ENCODE data around the gene CD68.

The CD68 gene

DNA sequence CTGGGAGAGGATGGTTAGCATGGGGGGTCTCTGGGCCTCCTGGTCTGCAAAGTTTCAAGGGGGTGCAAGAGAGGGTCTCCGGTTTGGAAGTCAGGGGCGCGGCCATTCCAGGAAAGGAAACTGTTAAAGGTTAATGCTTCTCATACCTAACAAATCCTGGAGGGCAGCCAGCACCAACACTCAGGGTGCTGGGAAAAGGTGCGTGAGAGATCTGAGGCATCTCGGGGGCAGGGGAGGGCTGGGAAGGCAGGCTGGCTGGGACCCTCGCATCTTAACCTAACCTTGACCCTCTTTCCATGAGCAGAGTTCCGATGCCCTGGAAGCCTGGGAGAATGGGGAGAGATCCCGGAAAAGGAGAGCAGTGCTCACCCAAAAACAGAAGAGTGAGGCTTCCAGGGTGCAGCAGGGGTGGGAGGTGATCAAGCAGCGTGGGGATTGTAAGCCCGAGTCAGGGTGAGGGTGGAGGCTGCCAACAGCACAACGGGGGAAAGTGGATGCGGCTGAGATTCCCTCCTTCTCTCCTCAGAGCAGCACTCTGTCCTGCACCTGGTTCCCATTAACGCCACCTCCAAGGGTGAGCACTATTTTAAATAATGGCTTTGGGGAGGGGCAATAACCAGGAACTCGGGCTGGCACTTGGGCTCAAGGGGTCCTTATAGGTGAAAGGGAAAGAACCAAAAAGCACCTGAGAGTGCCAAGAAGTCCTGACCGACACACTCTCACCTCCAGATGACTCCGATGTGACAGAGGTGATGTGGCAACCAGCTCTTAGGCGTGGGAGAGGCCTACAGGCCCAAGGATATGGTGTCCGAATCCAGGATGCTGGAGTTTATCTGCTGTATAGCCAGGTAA, 19.9 kb upstream of the CD68 start:
- in situ Hi-C loops (cut with HindIII; ENCODE audit: low sequenced_read_pairs), result no loop called here
- H3K4me3 ChIP-seq (ENCODE audit: low read depth, low read length), result no peak overlapping the region
- TF ChIP-seq, protein P1, sequence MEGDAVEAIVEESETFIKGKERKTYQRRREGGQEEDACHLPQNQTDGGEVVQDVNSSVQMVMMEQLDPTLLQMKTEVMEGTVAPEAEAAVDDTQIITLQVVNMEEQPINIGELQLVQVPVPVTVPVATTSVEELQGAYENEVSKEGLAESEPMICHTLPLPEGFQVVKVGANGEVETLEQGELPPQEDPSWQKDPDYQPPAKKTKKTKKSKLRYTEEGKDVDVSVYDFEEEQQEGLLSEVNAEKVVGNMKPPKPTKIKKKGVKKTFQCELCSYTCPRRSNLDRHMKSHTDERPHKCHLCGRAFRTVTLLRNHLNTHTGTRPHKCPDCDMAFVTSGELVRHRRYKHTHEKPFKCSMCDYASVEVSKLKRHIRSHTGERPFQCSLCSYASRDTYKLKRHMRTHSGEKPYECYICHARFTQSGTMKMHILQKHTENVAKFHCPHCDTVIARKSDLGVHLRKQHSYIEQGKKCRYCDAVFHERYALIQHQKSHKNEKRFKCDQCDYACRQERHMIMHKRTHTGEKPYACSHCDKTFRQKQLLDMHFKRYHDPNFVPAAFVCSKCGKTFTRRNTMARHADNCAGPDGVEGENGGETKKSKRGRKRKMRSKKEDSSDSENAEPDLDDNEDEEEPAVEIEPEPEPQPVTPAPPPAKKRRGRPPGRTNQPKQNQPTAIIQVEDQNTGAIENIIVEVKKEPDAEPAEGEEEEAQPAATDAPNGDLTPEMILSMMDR (IDR thresholded peaks at IDR 0.05; ENCODE audit: low read depth, low read length), result no peak
- DNase-seq (ENCODE audit: low read depth, low spot score), result no peak

DNA sequence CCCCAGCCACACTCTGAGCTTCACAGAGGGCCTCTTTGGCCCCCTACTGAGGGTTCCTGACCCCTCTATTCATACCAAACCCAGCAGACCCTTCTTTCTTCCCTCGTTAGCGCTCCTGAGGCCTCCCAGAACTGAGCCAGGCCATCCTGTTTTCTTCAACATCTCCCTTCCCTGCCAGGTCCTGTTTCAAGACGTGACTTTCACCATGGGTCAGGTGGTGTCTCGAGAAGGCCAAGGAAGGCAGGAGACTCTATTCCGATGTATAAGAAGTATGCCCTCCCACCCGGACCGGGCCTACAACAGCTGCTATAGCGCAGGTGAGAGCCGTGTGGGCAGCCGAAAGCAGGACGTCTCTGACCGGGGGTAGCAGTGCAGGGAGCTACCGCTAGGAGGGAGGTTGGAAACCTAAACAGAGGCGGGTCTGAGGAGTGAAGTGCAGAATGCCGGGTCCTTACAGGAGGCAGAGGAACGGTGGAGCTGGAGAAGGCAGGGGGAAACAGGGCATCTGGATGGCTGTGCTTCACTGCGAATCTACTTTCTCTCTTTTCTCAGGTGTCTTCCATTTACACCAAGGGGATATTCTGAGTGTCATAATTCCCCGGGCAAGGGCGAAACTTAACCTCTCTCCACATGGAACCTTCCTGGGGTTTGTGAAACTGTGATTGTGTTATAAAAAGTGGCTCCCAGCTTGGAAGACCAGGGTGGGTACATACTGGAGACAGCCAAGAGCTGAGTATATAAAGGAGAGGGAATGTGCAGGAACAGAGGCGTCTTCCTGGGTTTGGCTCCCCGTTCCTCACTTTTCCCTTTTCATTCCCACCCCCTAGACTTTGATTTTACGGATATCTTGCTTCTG, 19.0 kb upstream of the CD68 start:
- peak overlapping the region; percentile 85 for H3K4me3 ChIP-seq (ENCODE audit: low read depth, low read length)
- in situ Hi-C loops (cut with HindIII; ENCODE audit: low sequenced_read_pairs), result no loop called here
- TF ChIP-seq, protein P1 (IDR thresholded peaks at IDR 0.05; ENCODE audit: low read depth, low read length), result peak; percentile 86
- DNase-seq (ENCODE audit: low read depth, low spot score), result peak; percentile 59

DNA sequence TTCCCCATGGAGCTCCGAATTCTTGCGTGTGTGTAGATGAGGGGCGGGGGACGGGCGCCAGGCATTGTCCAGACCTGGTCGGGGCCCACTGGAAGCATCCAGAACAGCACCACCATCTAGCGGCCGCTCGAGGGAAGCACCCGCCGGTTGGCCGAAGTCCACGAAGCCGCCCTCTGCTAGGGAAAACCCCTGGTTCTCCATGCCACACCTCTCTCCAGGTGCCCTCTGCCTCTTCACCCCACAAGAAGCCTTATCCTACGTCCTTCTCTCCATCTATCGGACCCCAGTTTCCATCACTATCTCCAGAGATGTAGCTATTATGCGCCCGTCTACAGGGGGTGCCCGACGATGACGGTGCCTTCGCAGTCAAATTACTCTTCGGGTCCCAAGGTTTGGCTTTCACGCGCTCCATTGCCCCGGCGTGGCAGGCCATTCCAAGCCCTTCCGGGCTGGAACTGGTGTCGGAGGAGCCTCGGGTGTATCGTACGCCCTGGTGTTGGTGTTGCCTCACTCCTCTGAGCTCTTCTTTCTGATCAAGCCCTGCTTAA, 18.3 kb upstream of the CD68 start:
- TF ChIP-seq, protein P1 (IDR thresholded peaks at IDR 0.05; ENCODE audit: low read depth, low read length), result peak; percentile 88
- peak; percentile 82 for DNase-seq (ENCODE audit: low read depth, low spot score)
- in situ Hi-C loops (cut with HindIII; ENCODE audit: low sequenced_read_pairs), result no loop called here
- H3K4me3 ChIP-seq (ENCODE audit: low read depth, low read length), result peak overlapping the region; percentile 85

GRCh38 chr17:7561589-7562207, 17.7 kb upstream of the CD68 start, which contains the start of gene SENP3:
SENP3 (plus strand) TSS chr17:7561919; CDS start chr17:7563077, 1,158 bp downstream.
- H3K4me3 ChIP-seq (ENCODE audit: low read depth, low read length), result peak within 1 kb of the TSS; percentile 85
- in situ Hi-C loops (cut with HindIII; ENCODE audit: low sequenced_read_pairs), result no loop called here
- peak; percentile 88 for DNase-seq (ENCODE audit: low read depth, low spot score)
- TF ChIP-seq, protein P1 (IDR thresholded peaks at IDR 0.05; ENCODE audit: low read depth, low read length), result no peak

DNA sequence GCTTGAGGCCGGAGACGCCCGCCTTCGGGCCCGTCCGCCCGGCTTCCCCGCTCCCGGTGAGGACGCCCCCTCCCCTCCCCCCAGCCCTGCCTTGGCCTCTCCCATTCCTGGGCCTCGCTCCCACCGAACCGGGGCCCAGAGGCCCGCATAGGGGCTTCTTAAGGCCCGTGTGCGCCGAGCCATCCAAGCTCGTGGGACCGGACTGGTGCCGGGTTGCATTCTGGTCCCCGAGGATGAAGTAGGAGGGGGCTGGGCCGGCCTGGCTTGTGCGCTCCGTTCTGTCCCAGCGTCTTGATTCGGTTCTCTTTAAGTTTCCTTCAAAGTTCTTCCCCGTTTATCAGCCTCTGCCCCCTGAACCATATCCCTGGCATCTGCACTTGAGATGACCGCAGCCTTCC, 17.2 kb upstream of the CD68 start:
- H3K4me3 ChIP-seq (ENCODE audit: low read depth, low read length), result peak overlapping the region; percentile 85
- in situ Hi-C loops (cut with HindIII; ENCODE audit: low sequenced_read_pairs), result no loop called here
- TF ChIP-seq, protein P1 (IDR thresholded peaks at IDR 0.05; ENCODE audit: low read depth, low read length), result no peak
- DNase-seq (ENCODE audit: low read depth, low spot score), result no peak

Data from astrocyte of the spinal cord (primary cell).